ENCODE data around the gene FGFR1OP2.
A peak's percentile ranks its signal among the peaks of the same experiment; 100 is the strongest.
"Not testable (repeated sequence)": the region's sequence is repeated elsewhere in the genome, so short reads cannot be mapped to it uniquely, and the experiment has no call there.

The FGFR1OP2 gene

DNA sequence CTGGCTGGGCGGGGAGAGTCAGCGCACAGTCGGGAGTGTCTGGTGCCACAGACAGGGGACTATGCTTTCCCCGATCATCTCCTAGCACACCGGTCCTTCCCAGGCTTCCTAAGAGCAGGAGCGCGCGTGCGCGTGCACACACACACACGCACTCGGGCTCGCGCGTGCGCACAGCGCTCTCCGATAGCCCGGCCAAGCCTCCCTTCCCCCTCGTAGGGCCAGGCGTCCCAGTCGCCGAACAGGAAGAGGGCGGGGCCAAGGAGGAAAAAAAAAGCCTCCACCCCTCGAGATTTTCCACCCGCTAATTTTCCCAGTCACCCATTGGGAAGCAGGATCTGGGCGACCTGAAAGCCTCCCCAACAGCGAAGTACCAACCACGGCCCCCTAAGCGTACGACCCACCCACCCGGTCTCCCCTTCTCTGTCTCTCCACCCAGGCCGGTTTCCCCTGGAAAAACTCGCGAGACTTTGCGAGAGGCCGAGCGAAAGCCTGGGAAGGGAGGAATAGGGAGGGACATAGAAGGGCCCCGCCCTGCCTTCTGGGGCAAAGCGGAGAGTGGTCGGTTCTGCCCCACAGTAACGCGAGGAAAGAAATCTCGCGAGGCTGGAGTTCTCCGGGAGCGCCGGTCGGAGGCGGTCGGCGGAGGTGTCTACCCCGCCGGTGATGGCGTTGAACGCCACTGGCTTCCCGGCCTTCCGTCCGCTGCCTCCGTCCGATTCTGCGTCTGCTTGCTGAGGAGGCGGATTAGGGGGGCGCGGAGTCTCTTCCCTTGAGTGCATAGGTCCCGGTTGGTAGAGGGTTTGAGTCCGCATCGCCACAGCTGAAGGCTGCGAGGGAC lies at the start of gene FGFR1OP2, which contains the start of gene INTS13:
TSS of gene FGFR1OP2 (plus strand) at position 608 of the 838 bp plus-strand sequence. CDS start 15,689 bp downstream, outside the sequence.
TSS of gene INTS13 (minus strand) at position 119 of the 838 bp plus-strand sequence. CDS start 1,178 bp downstream, outside the sequence.
- peak; percentile 99 for DNase-seq (ENCODE audit: low read depth)
- TF ChIP-seq, protein P1, sequence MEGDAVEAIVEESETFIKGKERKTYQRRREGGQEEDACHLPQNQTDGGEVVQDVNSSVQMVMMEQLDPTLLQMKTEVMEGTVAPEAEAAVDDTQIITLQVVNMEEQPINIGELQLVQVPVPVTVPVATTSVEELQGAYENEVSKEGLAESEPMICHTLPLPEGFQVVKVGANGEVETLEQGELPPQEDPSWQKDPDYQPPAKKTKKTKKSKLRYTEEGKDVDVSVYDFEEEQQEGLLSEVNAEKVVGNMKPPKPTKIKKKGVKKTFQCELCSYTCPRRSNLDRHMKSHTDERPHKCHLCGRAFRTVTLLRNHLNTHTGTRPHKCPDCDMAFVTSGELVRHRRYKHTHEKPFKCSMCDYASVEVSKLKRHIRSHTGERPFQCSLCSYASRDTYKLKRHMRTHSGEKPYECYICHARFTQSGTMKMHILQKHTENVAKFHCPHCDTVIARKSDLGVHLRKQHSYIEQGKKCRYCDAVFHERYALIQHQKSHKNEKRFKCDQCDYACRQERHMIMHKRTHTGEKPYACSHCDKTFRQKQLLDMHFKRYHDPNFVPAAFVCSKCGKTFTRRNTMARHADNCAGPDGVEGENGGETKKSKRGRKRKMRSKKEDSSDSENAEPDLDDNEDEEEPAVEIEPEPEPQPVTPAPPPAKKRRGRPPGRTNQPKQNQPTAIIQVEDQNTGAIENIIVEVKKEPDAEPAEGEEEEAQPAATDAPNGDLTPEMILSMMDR (IDR thresholded peaks at IDR 0.05; ENCODE audit: low read length, missing control alignments): no peak

DNA sequence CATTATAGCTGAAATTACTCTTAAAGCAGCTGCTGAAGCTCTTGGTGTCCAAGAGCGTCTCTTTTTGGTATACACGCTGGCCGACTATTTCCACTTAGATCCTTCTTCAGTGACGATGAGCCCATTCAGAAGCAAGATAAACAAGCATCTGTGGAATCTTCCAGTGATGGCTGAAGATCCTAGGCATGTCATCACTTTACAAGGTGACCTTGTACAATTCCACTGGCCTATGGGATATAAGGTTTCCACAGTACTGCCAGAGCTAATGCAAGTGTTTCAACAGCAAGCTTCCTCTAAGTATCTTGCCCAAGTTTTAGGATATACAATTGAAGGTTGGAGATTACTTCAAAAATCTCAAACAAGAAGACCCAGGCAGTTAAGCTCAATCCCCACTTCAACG lies 47.5 kb upstream of the FGFR1OP2 start:
- H3K4me3 ChIP-seq (replicated peaks; ENCODE audit: low read depth, low read length): no peak overlapping the region
- TF ChIP-seq, protein P1 (IDR thresholded peaks at IDR 0.05; ENCODE audit: low read length, missing control alignments): no peak
- no peak for DNase-seq (ENCODE audit: low read depth)

More for the DNA sequence above, at the start of gene FGFR1OP2, which contains the start of gene INTS13:
- peak within 1 kb of the TSS; percentile 94 for H3K4me3 ChIP-seq (replicated peaks; ENCODE audit: low read depth, low read length)

DNA sequence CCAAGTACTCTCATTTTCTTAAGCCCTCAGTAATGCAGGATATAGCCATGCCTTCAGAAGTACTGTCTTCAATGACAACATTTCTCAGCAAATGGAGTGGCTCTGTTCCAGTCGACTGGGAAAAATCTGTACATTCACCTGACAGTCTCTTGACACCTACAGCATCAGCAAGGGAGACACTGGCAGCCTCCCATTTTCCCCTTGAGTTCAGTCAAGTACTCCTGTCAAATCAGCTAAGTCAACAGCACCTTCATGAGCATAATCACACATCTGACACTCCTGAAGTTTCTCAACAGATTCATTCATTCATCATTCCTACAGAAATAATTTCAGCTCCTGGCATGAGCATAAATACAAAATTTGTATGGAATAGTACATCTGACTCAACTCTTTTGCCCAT lies 46.6 kb upstream of the FGFR1OP2 start:
- no peak for DNase-seq (ENCODE audit: low read depth)
- H3K4me3 ChIP-seq (replicated peaks; ENCODE audit: low read depth, low read length): no peak overlapping the region
- TF ChIP-seq, protein P1 (IDR thresholded peaks at IDR 0.05; ENCODE audit: low read length, missing control alignments): no peak

DNA sequence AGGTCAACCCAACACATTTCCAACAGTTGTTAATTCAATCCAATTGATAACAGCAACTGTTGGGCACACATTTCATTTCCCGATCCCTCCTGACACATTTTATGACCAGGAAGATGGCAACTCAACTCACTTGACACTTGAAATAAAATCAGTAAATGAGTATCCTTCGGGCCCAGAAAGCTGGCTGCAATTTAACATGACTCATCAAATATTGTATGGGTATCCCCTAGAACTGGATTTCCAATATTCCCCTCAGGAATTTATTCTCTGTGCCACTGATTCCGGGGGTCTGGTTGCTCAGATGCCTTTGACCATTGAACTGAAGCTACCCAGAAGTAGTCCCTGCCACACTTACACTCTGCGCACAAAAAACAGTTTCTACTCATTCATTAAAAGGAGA lies 42.6 kb upstream of the FGFR1OP2 start:
- no peak for DNase-seq (ENCODE audit: low read depth)
- TF ChIP-seq, protein P1 (IDR thresholded peaks at IDR 0.05; ENCODE audit: low read length, missing control alignments): no peak

DNA sequence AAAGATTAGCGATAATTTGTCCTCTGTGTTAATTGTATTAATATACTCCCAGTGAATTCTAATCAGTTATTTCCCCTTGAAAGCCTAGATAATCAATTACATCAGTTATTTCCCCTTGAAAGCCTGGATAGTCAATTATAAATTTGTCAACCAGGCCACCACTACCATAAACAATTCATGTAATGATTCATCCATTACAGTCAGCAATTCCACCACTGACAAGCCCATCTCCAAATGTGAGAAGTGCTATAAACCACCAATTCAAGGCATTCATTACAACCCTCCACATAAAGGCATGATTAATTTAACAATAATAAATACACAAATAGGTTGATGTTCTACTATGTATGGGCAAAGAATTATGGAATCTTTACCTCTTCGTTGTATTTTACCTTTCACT lies 41.4 kb upstream of the FGFR1OP2 start:
- TF ChIP-seq, protein P1 (IDR thresholded peaks at IDR 0.05; ENCODE audit: low read length, missing control alignments): no peak
- no peak overlapping the region for H3K4me3 ChIP-seq (replicated peaks; ENCODE audit: low read depth, low read length)
- no peak for DNase-seq (ENCODE audit: low read depth)

More for the DNA sequence above, 42.6 kb upstream of the FGFR1OP2 start:
- no peak overlapping the region for H3K4me3 ChIP-seq (replicated peaks; ENCODE audit: low read depth, low read length)

DNA sequence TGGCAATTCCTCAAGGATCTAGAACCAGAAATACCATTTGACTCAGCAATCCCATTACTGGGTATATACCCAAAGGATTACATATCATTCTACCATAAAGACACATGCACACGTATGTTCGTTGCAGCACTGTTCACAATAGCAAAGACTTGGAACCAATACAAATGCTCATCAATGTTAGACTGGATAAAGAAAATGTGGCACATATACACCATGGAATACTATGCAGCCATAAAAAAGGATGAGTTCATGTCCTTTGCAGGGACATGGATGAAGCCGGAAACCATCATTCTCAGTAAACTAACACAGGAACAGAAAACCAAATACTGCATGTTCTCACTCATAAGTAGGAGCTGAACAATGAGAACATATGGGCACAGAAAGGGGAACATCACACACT lies 34.9 kb upstream of the FGFR1OP2 start:
- DNase-seq (ENCODE audit: low read depth); H3K4me3 ChIP-seq (replicated peaks; ENCODE audit: low read depth, low read length): not testable (repeated sequence)

DNA sequence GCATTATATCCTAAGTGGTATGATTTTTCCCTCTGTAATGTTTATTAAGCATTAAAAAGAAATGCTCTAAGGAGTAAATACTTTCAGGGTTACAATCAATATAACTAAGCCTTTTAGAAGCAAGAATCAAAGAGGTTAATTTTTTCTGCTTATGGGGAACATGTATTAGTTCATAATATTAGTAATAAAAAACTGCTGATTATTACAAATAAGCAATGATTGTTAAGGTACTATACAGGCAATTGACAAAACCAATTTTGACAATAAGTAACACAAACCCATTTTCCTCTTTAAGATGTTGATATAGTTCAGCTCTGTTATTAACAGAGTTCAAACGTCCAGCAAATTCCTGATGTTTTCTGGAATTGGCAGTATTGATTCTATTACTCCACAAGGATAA lies 32.2 kb upstream of the FGFR1OP2 start:
- no peak overlapping the region for H3K4me3 ChIP-seq (replicated peaks; ENCODE audit: low read depth, low read length)
- DNase-seq (ENCODE audit: low read depth): no peak
- TF ChIP-seq, protein P1 (IDR thresholded peaks at IDR 0.05; ENCODE audit: low read length, missing control alignments): no peak

Data from fibroblast of pulmonary artery (primary cell).